Panc1 (cell line): ENCODE results near the gene TMEM271.

Experiments
- POLR2AphosphoS5 ChIP-seq: IDR thresholded peaks from 2 replicates; pipeline ENCODE4 v1.6.1; 2012; ENCODE audit warnings: mild to moderate bottlenecking, low read depth, low read length, moderate library complexity
- SIN3A ChIP-seq: IDR thresholded peaks from 2 replicates; pipeline ENCODE4 v1.6.1; 2012; ENCODE audit warnings: low read depth, mild to moderate bottlenecking, low read length, moderate library complexity, borderline replicate concordance; ENCODE audit not compliant: insufficient read depth
- TF ChIP-seq, protein P1 (sequence below), 2 experiments: IDR thresholded peaks; 2 replicates each; pipeline ENCODE4 v1.6.1; 2011 to 2012; ENCODE audit warnings: low read depth in 2 of 2, control low read depth in 1 of 2, low read length in 1 of 2, mild to moderate bottlenecking in 1 of 2, moderate library complexity in 1 of 2; ENCODE audit not compliant: insufficient read depth in 1 of 2
- TF ChIP-seq, protein P2 (sequence below): fragments of 450-650 bp; IDR thresholded peaks from 2 replicates; pipeline ENCODE4 v1.5.1; 2017; ENCODE audit warnings: mild to moderate bottlenecking

GRCh38 chr4:569958-570667, 6.0 kb downstream of the TMEM271 start:
- TF ChIP-seq POLR2AphosphoS5 (no peak), SIN3A (no peak)
- TF ChIP-seq, protein P1, sequence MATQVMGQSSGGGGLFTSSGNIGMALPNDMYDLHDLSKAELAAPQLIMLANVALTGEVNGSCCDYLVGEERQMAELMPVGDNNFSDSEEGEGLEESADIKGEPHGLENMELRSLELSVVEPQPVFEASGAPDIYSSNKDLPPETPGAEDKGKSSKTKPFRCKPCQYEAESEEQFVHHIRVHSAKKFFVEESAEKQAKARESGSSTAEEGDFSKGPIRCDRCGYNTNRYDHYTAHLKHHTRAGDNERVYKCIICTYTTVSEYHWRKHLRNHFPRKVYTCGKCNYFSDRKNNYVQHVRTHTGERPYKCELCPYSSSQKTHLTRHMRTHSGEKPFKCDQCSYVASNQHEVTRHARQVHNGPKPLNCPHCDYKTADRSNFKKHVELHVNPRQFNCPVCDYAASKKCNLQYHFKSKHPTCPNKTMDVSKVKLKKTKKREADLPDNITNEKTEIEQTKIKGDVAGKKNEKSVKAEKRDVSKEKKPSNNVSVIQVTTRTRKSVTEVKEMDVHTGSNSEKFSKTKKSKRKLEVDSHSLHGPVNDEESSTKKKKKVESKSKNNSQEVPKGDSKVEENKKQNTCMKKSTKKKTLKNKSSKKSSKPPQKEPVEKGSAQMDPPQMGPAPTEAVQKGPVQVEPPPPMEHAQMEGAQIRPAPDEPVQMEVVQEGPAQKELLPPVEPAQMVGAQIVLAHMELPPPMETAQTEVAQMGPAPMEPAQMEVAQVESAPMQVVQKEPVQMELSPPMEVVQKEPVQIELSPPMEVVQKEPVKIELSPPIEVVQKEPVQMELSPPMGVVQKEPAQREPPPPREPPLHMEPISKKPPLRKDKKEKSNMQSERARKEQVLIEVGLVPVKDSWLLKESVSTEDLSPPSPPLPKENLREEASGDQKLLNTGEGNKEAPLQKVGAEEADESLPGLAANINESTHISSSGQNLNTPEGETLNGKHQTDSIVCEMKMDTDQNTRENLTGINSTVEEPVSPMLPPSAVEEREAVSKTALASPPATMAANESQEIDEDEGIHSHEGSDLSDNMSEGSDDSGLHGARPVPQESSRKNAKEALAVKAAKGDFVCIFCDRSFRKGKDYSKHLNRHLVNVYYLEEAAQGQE (IDR thresholded peaks at IDR 0.05; ENCODE audit: insufficient read depth in 1 of 2, low read depth in 2 of 2, low read length in 1 of 2), result no peak
- TF ChIP-seq, protein P2, sequence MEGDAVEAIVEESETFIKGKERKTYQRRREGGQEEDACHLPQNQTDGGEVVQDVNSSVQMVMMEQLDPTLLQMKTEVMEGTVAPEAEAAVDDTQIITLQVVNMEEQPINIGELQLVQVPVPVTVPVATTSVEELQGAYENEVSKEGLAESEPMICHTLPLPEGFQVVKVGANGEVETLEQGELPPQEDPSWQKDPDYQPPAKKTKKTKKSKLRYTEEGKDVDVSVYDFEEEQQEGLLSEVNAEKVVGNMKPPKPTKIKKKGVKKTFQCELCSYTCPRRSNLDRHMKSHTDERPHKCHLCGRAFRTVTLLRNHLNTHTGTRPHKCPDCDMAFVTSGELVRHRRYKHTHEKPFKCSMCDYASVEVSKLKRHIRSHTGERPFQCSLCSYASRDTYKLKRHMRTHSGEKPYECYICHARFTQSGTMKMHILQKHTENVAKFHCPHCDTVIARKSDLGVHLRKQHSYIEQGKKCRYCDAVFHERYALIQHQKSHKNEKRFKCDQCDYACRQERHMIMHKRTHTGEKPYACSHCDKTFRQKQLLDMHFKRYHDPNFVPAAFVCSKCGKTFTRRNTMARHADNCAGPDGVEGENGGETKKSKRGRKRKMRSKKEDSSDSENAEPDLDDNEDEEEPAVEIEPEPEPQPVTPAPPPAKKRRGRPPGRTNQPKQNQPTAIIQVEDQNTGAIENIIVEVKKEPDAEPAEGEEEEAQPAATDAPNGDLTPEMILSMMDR, result no peak
